ENCODE results near the gene CAPZB.

The CAPZB gene

DNA sequence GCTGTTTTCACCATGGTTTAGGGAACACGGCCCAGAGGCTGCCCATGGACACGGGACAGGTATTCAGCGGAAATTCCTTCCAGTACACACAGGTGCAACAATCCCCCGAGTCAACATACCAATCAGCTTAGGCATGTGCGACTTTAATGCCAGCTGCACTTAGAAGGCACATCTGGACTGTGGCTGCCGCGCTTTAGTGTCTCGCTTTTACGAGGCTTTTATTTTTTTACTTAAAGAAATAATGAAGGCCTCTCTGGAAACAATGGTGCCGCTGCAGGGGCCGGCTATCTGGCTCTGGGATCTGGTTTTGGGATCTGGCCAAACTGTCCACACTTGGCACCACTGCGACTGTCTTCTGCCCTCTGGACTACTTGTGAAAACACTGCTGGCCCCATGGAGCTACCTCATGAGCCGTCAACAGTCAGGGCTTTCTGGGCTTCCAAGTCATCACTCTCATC lies 117.7 kb downstream of the CAPZB start:
- DNase-seq (ENCODE audit: low spot score), result no peak

DNA sequence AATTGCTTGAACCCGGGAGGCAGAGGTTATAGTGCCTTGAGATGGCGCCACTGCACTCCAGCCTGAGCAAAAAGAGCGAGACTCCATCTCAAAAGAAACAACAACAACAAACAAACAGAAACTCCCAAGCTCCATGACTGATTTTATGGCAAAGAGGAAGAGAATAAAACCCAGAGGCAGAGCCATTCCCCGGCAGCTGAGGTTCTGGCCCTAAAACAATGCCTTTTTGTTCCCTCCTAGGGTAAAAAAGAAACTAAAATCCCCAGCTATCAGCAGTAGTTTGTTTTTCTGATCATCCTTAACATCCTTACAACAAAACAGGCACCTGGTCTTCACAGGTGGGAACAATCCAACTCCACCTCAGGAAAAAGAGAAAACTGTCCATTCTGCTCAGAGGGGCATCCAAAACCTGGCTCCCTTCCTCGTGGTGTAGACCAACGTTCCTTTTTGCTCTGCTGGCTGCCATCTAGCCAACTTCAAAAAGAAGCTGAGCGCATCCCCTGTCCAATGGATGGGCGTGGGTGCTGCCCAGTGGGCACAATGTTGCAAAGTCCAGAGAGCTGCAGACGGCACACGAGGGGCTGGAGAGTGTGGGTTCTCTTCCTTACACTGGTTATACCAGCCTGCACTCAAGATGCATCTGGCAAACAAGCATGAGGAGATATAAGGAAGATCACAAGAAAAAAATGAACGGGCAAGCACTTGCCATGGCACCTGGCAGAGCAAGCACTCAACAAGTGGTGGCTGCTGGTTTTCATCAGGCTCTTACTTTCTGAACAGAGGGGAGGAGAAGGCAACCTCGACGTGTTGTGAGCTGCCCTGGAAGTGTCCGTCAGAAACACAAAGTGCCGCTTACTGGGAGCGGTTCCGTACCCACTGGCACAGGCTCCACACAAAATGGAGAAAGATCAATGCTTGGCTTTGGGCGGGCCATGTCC lies 118.5 kb downstream of the CAPZB start:
- DNase-seq (ENCODE audit: low spot score), result no peak

DNA sequence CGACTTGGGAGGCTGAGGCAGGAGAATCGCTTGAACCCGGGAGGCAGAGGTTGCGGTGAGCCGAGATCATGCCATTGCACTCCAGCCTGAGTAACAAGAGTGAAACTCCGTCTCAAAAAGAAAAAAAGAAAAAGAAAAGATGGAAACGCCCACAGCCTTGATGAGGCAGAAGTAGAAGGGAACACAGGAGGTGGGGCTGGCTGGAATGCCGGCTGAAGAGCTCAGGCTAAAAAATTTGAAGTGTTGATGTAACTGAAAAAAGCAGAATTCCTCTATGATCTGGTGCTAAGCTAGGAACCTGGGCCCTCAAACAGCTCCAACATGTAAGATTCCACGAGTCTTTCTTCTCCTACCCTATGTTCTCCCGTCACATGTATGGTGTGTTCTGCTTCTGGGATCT lies 119.6 kb downstream of the CAPZB start:
- no peak for DNase-seq (ENCODE audit: low spot score)

DNA sequence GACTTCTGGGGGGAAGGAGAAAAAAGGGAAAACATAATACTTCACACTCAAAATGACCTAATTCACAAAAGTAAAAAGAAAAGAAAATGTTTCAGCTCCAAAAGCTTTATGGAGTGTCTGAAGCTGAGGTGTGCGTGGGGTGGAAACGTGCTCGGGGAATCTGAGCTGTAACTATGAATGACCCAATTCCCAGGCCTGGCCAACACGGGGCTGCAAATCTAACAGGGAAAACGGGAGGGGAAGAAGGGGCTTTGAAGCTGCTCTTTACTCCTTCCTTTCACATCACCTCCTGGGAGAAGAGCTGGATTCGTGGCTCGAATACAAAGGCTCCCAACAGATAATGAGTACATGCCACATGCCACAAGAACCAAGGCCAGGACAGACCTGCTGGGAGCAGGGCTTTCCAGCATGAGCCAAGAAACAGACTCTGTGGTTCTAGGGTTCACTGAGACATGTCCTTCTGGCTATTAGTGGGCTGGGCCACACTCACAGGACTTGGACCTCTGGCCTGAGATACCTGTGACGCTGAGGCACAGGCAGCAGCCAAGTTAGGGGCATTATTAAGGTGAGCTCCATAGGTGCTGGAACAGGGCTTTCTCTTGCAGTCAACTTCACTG lies 121.7 kb downstream of the CAPZB start:
- DNase-seq (ENCODE audit: low spot score), result no peak

DNA sequence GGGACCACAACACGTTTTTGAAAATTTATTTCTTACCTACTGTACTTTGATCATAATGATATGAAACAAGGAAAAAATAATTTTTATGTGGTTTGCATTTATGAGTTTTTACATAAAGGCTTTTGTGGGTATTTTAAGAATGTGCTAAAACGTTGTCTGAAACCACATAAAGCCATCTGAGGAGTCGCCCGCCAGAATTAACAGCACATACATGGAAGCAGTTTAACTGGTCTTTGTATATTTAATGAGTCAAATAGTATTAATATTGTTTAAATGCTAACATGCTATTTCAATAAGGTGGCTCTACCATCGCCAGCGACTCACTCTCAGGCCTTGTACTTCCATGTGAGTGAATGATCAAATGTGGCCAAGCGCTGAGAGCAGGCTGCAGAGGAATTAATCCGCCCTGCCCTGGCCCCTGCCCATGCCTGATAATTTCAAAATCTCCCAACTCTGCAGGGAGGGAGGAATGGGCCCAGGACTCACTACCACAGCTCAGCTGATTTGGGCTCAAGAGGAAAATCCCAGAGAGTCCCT lies 123.7 kb downstream of the CAPZB start:
- DNase-seq (ENCODE audit: low spot score), result no peak

DNA sequence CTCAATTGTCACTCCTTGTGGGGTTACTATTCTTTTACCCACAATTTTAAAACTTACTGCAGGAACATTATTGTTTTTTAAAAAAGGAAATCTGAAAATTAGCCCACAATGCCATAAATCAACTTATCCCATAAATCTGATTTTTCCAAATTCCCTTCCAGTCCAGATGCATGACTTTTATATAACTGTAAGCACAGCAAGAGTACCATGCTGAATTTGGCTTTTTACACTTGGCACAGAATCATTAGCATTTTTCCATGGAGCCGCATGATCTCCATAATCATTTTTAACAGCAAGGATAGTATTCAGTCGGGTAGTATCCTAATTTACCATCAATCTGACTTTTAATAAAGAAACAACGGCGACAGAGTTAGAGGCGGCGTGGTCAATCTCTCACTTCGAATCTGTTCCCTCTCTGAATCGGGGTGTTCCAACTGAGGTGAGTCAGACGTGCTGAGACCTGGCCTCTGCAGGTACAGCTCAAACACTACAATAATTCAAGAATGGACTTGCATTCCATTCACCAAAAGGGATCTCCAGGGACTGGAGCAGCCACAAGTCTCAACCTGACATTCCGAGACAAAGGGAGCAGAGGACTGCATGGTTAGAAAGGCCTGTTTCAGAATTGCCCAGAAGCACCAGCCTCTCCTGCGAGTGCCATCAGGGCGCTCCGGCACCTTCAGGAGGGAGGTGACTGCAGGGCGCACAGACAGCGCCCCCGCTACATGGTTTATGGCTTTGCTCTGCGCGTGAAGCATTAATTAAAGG lies 124.3 kb downstream of the CAPZB start:
- DNase-seq (ENCODE audit: low spot score), result no peak

DNA sequence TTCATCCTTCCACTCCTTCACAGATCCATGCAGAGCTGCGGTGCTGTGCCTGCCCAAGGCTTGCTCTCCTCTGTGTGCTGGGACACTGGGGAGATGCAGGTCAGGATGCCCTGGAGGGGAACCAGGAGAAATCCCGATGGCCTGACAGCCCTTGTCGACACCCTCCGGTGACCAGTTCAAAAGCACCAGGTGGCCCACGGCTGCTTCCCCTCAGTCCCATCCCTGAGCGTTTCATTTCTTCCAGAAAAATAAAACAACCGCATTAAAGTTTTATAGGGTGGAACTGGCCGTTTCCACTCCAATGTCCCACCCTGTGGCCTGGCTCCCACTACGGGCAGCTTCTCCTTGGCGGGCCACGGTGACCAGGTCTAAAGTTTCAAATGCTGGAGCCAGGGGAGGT lies 124.9 kb downstream of the CAPZB start:
- DNase-seq (ENCODE audit: low spot score), result no peak

DNA sequence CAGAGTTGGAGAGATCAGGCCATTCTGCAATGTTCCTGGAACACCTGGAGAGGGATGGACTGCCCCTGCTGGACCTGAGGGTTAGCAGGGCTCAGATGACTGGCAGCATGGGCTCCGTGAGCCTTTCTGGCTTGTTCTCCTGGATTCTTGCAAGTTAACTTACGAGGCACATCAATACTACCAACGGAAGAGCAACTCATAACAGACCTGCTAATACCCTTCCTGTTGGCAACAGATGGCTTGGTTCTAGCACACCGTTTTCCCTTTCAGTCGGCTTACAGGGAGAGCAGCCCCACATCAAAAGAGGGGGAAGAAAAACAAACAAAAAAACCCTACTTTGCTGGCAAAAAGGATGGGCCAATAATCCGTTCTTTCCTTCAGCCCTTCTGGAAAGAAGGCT lies 125.3 kb downstream of the CAPZB start:
- no peak for DNase-seq (ENCODE audit: low spot score)

DNA sequence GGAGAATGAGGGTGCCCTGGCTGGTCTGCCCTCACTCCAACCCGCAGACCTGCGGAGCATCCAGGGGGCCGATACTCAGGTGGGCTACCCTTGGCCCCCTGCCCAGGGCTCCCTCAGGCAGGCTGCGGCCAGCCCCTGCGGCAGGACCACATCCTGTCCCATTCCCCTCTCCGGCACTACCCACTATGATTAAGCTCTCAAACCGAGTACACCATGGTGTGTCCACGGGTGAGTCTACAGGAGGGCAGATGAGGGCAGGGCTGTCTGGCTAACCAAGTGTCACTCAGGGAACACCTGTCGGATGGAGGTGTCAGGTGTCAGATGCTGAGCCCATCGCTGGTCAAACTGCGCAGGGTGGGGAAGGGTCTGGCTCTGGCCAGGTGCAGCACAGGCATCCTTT lies 126.0 kb downstream of the CAPZB start:
- DNase-seq (ENCODE audit: low spot score), result no peak

DNA sequence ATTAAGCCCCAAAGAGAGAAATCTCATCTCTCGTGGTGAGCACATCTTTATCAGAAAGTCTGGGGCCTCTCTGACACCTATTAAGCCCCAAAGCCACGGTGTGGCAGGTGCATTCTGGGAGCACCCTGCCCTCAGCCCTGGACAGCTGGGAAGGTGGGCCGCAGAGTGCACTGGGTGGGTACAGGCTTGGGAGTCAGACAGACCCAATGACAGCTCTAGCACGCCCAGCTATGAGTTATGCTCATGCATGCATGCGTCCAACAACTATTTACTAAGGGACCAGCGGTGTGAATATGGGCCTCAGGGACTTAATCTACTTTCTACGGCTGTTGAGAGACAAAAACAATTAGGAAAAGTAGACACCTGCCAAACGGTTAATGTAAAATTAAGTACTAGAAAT lies 126.6 kb downstream of the CAPZB start:
- DNase-seq (ENCODE audit: low spot score), result no peak

DNA sequence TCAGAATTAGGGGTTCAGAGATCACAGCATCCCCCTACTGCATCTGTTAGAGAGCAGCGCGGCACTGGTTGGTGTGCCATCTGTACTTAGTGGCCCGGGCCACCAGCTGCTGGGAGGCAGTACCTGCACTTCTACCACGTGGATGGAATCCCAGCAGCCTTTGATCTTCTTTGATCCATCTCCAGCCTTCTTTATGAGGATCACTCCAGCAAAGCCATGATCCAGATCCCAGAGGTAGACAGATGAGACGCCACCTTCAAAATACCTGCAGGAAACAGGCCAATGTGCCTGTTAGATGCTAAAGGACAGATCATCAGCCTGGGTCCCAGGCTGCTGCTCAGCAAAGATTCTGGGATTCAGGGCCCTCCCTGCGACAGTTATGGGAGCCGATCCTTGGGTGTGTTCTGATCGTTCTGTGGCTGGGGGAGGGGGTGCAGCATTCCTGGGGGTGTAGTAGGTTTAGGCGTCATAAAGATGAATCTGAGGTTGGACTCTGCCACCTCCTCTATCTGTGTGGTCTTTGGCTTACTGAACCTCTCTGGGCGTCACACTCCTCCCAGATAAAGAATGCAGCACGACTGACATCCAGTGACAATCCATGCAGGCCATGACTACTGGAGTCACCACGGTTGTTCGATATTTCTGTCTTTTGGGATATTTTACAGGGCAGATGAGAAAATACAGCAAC lies 127.9 kb downstream of the CAPZB start:
- no peak for DNase-seq (ENCODE audit: low spot score)

DNA sequence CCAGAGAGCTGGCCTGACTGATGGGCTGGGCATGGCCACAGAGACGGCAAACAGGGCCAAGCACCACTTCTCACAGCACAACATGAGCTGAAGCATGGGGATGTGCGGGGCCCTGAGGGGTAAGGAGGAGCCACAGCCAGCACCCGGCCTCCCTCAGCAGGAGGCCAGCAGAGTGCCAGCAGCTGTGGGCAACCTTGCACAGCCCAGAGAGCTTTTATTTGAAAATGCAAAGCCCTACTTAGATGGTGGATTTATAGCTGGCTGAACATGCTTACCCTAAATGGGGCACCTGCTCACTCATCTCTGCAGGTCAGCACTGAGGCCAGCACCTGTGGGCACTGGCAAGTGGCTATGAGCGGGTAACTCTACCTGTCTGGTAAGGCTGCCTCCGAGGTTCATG lies 129.1 kb downstream of the CAPZB start:
- DNase-seq (ENCODE audit: low spot score), result no peak

DNA sequence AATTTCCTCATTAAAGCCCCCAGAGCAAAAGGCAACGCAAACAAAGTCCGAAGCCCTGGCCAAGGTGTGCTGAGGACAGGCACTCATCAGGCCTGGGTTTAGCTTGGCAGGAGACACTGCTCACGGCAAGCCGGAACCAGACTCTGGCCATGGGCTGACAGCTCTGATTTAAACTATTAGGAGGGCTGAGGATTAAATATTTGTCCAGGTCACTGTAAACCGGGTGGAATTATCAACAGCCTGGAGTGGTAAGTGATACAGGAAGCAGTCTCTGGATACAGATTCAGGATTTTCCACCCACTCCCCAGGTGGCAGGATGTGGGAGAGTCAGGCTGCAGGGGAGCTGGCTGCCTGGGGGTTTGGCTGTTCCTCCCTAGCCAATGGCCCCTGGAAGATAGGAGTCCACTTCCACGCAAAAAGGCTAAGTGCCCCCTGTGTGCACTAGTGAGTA lies 130.8 kb downstream of the CAPZB start:
- no peak for DNase-seq (ENCODE audit: low spot score)

DNA sequence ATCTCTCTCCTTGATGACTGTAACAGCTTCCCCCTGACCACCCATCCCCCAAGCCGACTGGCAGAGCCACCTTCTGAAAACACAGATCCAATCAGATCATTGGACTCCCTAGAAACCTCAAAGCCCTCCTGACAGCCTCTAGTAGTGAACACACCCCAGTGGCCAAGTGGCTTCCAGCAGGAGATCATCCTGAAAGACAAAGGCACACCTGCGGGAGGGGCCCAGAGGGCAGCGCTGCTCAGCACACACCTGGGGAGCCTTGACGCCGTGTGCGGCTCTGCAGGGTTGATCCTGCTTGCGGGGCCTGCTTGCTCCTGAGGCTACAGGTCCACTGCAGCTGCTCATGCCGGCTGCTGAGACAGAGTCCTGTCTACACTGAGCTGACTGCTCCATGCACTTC lies 131.7 kb downstream of the CAPZB start:
- DNase-seq (ENCODE audit: low spot score), result no peak

DNA sequence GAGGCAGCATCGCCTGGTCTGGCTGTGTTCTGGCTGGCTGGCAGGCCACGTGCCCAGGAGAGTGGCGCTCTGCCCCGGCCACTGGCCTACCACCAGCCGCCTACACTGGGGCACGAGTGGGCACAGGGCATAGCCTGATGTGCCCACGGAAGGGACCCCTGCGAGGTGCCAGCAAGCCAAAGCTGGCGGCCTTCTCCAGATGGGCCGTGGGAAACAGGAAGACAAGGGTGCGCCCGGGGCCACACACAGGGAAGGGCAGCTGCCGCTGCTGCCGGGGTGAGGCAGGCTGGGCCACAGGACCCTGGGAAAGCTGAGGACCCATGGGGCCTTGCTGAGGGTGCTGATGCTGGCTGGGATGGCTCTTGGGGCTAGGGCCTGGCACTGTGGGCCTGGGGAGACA lies 132.5 kb downstream of the CAPZB start:
- DNase-seq (ENCODE audit: low spot score), result no peak

DNA sequence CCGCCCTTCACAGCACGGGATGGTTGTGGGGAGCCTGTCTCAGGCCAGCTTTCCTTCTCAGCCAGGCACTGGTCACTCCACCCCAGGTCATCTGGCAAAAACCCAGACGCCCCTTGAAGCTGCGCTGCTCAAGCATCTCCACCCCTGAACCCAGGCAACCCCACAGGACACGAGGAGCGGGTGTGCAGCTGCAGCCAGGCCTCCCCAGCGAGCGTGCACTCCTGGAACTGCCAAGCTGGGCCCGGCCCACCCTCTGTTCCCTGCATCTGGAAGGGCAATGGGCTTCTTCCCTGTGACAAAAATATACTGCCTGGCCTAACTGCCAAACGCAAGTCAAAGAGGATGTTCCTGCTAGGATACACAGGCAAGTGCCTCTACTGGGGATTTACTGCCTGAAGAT lies 133.5 kb downstream of the CAPZB start:
- DNase-seq (ENCODE audit: low spot score), result no peak

DNA sequence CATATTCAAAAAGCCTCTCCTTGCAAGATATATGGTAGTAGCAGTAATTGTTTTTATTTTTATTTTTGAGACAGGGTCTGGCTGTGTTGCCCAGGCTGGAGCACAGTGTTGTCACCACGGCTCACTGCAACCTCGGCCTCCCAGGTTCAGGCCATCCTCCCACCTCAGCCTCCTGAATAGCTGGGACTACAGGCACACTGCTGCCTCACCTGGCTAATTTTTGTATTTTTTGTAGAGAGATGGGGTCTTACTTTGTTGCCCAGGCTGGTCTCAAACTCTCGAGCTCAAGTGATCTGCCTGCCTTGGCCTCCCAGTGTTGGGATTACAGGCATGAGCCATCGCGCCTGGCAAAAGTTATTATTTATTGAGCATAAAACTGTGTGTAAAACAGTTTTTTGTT lies 134.8 kb downstream of the CAPZB start:
- no peak for DNase-seq (ENCODE audit: low spot score)

DNA sequence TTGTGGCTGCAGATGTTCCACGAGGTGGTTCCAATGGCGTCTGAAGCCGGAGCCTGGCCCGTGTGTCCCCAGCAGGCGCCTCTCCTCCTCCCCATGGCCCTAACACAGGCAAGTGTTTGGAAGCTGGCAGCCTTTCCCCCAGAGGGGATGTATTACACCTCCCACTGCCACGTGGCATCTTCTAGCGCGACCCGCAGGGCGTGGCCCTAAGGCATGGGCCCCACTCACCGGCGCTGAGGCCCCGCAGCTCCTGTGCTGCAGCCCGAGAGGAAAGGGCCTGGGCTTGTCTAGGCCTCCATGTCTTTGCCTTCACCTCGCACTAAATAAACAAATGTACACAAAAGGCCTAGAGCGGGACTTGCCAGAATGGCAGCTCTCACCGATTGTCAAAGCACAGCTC lies 135.3 kb downstream of the CAPZB start:
- no peak for DNase-seq (ENCODE audit: low spot score)

DNA sequence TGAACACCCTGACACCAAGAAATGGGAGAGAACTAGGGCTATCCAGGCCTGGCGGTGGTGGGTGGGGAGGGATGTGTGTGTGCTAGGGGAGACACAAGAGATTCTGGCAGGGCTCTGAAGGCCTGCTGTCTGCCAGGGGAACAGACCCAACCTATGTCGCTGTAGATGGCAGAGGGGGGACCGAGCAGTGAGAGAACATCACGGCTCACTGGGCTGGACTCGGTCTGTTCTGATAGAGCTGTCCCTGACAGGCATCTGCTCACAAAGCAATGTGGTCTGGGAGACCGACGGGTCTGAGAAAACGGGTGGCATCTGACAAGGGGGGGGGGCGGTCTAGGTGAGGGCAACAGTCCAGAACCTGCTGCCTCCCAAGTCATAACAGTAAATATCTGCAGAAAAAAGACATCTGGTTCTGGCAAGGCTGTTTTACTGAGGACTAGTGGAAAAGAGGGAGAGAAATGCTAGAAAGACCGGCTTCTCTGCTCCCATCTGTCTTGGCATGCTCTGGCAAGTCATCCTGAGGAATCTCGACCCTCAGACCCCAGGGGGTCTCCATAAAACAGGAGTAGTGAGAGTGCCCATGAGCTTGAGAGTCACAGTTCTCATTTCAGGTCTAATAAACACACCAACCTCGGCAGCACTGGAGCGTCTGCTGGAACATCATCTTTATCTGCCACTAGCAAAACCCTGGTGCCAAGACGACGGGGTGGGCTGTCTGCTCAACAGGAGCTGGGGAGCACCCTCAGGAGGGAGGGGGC lies 136.7 kb downstream of the CAPZB start:
- DNase-seq (ENCODE audit: low spot score), result no peak

DNA sequence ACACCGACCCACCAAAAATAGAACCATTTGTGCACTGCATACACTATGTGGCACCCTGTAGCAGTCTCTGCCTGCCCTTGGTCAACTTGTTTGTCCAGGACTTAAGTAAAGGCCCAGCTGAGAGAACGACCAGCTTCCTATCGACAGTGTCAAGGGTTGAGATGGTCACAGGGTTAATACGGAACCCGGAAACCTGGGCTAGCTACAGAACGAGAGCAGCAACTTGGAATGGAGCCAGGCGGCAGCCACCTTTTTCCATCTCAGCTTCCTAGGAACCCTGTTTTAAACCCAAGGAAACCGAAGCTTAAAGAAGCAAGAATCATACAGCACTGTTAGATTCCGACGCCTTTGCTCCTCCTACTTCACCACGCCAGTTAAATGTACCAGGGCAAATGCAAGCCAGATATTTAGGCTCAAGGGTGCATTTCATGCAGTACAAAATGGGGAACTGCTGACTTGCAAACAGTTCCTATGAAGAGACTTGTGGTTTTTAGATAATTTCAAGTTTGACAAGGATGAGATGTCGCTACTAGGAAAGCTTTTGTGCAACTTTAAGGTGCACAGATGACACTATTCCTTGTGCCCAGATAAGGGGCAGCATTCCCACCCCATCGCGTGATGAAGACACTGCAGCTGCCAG lies 137.7 kb downstream of the CAPZB start:
- DNase-seq (ENCODE audit: low spot score), result no peak

DNA sequence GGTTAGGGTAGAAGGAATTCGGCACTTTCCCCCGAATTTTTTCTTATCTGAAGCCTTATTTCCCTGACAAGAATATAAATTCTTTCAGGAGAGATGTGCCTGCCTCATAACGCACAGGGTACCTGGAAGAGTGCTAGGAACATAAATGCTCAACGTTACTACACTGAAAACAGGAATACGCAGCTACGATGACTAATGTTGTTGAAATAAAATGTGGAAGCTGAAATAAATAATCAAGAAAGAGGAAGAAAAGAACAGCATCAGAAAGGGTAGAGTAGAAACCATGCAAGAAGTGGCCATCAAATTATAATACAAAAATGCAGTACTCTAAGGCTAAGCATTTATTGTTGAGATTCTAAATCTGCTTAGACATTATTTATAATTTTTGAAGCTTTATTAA lies 139.3 kb downstream of the CAPZB start:
- DNase-seq (ENCODE audit: low spot score), result no peak

Data from CD4-positive, alpha-beta T cell treated with Interleukin-15 for 4 hours (primary cell).